GM13977 (cell line): ENCODE data around the gene SLC43A1.

ENCODE experiments used
- DNase-seq: peaks from one replicate; pipeline ENCODE4 v3.0.0; 2012; ENCODE audit warnings: low spot score
- CTCF ChIP-seq: IDR thresholded peaks from 2 replicates; pipeline ENCODE4 v1.5.1; 2012; ENCODE audit warnings: mild to moderate bottlenecking, control low read depth; ENCODE audit not compliant: insufficient read depth; ENCODE audit errors: extremely low read depth, missing control alignments
- in situ Hi-C: fragments of 300-500 bp; cut with MboI; formaldehyde crosslinking; loops from one replicate; pipeline ENCODE4 v1.12.0; 2022; ENCODE audit warnings: low sequenced_read_pairs, low pct_unique_long_range_greater_than_20kb, mixed read lengths, inconsistent platforms; ENCODE audit not compliant: unreplicated experiment

Gene SLC43A1

DNA sequence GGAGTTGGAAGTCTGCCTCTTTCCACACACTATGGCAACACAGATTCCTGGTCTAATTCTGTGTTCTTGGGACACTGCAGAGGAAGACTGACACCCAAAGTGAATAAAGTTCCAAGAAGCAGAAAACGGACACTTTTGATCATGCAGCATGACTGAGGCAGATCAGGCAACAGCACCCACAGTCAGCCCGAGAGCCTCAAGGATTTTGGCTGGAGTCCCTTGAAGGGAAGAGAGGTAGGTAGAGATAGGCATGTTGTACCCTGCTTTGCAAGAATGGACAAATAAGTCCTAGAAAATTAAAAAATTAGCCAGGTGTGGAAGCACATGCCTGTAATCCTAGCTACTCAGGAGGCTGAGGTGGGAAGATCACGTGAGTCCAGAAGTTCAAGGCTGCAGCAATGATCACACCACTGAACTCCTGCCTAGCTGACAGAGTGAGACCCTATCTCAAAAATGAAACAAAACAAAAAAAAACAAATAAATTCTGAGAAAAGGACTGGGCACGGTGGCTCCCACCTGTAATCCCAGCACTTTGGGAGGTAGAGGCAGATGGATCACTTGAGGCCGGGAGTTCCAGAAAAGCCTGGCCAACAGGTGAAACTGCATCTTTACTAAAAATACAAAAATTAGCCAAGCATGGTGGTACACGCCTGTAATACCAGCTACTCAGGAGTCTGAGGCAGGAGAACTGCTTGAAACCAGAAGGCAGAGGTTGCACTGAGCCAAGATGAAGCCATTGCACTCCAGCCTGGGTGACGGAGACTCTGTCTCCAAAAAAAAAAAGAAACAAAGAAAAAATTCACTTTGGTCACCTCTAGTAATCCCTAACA is 6.9 kb downstream of the SLC43A1 start:
- in situ Hi-C loops: loop anchor here (25.0 kb wide), 1 partner anchor 146 kb away; no protein-coding TSS in a partner anchor
- TF ChIP-seq CTCF: no peak
- DNase-seq: no peak

DNA sequence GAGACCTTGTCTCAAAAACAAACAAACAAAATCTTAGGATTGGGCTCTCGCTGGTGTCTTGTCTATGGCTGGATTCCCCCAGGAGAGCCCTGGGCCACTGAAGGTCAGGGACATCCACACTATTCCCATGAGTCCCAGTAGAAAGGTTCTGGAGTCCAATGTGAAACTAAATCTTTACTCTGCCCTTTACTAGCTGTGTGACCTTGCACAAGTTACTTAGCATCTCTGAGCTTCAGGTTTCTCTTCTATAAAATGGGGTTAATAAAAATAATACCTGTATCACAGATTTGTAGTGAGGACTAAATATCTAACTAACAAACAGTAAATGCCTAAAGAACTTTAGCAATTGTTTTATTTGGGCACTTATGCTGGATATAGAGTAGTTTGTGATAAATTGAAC is 9.0 kb downstream of the SLC43A1 start:
- in situ Hi-C loops: loop anchor here (25.0 kb wide), 1 partner anchor 144 kb away; no protein-coding TSS in a partner anchor
- TF ChIP-seq CTCF: no peak
- DNase-seq: no peak

DNA sequence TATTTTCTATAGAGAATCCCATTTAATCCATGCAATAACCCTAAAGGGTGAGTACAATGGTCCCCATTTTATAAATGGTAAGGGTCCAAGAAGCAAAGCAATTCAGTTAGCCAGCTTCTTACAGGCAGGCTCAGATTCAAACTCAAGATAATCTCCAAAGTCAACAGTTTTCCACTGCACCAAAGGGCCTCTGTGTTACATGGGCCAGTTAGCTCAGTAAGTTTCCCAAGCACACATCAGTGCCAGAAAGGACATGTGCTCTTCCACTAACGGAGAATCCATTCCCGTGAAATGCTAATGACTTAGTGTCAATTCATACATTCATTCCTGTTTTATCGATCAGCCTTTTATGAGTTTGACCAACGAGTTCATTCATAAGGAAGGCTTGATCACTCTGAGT is 11.0 kb downstream of the SLC43A1 start:
- in situ Hi-C loops: loop anchor here (25.0 kb wide), 1 partner anchor 142 kb away; no protein-coding TSS in a partner anchor
- DNase-seq: no peak

DNA sequence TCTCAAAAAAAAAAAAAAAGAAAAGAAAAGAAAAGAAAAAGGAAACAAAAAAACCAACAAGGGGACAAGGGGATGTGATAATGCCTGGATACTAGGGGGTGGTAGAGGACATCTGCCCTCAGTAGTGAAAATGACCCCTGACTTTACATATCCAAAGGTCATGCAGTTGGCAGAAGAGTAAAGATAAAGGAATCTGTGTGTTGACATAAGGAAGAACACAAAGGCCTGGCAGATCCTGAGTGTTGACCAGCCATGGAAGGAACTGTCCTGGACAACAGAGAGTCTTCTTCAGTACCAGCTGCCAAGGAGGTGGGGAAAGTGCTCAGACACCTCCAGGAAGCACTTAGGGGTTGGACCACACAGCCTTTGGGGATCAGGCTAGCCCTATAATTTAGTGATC is 12.6 kb downstream of the SLC43A1 start:
- DNase-seq: no peak
- TF ChIP-seq CTCF: no peak
- in situ Hi-C loops: loop anchor here (25.0 kb wide), 1 partner anchor 141 kb away; no protein-coding TSS in a partner anchor

More for the DNA sequence above, 11.0 kb downstream of the SLC43A1 start:
- TF ChIP-seq CTCF: no peak

- no peak for TF ChIP-seq CTCF
- DNase-seq: no peak
- in situ Hi-C loops: loop anchor here (25.0 kb wide), 1 partner anchor 140 kb away; no protein-coding TSS in a partner anchor
Measured at GRCh38 chr11:57502376-57502775, 13.1 kb downstream of the SLC43A1 start.

- no peak for DNase-seq
- in situ Hi-C loops: loop anchor here (25.0 kb wide), 1 partner anchor 140 kb away; no protein-coding TSS in a partner anchor
- no peak for TF ChIP-seq CTCF
Measured at GRCh38 chr11:57501953-57502352, 13.5 kb downstream of the SLC43A1 start.
